ENCODE data around the gene PLEKHA4. TPM values are rescaled to one million over a fixed set of nuclear protein-coding genes. Genes with fewer than 3 reads are reported as not detected.

Gene PLEKHA4
- total and polyA plus RNA-seq, 2 of the 13 experiments (the other 11 are each of a cell fraction or from before 2014, with no cell fraction given) = 4.8 to 6.0 TPM

DNA sequence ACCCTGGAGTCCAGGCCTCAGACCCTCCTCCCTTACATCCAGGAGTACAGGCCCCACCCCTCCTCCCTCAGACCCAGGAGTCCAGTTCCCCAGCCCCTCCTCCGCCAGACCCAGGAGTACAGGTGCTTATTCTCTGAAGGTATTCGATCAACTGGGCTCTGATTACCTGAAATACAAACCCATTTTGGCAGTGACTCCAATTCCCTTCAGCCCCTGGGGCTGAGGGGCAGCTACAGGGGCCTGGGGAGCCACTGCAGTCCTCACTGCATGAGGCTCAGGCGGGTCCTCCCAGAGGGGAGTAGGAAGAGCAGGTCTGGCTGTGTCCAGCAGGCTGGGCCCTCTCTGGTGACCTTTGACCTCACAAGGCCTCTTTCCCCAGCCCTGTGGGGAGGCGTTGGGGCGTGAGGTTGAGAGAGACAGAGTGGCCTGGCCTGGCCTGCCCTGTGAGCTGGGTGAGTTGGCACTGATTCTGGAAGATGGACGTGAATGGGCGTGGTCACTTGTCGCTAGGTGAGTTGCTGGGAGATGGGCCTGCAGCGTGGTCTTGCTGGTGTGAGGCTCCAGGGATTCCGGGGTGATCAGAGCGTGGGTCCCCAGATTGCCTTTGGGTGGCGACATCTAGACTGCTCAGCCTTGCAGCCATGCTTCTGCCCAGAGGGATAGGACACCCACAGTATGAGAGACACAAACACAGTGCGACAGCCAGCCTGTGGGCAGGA, 60.7 kb downstream of the PLEKHA4 start (continued):
- TF ChIP-seq, protein P1, sequence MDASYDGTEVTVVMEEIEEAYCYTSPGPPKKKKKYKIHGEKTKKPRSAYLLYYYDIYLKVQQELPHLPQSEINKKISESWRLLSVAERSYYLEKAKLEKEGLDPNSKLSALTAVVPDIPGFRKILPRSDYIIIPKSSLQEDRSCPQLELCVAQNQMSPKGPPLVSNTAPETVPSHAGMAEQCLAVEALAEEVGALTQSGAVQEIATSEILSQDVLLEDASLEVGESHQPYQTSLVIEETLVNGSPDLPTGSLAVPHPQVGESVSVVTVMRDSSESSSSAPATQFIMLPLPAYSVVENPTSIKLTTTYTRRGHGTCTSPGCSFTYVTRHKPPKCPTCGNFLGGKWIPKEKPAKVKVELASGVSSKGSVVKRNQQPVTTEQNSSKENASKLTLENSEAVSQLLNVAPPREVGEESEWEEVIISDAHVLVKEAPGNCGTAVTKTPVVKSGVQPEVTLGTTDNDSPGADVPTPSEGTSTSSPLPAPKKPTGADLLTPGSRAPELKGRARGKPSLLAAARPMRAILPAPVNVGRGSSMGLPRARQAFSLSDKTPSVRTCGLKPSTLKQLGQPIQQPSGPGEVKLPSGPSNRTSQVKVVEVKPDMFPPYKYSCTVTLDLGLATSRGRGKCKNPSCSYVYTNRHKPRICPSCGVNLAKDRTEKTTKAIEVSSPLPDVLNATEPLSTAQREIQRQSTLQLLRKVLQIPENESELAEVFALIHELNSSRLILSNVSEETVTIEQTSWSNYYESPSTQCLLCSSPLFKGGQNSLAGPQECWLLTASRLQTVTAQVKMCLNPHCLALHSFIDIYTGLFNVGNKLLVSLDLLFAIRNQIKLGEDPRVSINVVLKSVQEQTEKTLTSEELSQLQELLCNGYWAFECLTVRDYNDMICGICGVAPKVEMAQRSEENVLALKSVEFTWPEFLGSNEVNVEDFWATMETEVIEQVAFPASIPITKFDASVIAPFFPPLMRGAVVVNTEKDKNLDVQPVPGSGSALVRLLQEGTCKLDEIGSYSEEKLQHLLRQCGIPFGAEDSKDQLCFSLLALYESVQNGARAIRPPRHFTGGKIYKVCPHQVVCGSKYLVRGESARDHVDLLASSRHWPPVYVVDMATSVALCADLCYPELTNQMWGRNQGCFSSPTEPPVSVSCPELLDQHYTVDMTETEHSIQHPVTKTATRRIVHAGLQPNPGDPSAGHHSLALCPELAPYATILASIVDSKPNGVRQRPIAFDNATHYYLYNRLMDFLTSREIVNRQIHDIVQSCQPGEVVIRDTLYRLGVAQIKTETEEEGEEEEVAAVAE (CRISPR knock-in tag; IDR thresholded peaks at IDR 0.05; ENCODE audit: borderline replicate concordance) = no peak
- no peak for TF ChIP-seq LCORL (IDR thresholded peaks at IDR 0.05)
- TF ChIP-seq LCORL (CRISPR knock-in tag; IDR thresholded peaks at IDR 0.05) = 0 out of 2 replicates have a peak, but pooled peaks have one; percentile 33
- TF ChIP-seq, protein P2, sequence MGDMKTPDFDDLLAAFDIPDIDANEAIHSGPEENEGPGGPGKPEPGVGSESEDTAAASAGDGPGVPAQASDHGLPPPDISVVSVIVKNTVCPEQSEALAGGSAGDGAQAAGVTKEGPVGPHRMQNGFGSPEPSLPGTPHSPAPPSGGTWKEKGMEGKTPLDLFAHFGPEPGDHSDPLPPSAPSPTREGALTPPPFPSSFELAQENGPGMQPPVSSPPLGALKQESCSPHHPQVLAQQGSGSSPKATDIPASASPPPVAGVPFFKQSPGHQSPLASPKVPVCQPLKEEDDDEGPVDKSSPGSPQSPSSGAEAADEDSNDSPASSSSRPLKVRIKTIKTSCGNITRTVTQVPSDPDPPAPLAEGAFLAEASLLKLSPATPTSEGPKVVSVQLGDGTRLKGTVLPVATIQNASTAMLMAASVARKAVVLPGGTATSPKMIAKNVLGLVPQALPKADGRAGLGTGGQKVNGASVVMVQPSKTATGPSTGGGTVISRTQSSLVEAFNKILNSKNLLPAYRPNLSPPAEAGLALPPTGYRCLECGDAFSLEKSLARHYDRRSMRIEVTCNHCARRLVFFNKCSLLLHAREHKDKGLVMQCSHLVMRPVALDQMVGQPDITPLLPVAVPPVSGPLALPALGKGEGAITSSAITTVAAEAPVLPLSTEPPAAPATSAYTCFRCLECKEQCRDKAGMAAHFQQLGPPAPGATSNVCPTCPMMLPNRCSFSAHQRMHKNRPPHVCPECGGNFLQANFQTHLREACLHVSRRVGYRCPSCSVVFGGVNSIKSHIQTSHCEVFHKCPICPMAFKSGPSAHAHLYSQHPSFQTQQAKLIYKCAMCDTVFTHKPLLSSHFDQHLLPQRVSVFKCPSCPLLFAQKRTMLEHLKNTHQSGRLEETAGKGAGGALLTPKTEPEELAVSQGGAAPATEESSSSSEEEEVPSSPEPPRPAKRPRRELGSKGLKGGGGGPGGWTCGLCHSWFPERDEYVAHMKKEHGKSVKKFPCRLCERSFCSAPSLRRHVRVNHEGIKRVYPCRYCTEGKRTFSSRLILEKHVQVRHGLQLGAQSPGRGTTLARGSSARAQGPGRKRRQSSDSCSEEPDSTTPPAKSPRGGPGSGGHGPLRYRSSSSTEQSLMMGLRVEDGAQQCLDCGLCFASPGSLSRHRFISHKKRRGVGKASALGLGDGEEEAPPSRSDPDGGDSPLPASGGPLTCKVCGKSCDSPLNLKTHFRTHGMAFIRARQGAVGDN (CRISPR knock-in tag; IDR thresholded peaks at IDR 0.05) = peak; percentile 85
- no peak for TF ChIP-seq ZNF83 (CRISPR knock-in tag; IDR thresholded peaks at IDR 0.05; ENCODE audit: borderline replicate concordance)
- TF ChIP-seq MYNN (CRISPR knock-in tag; IDR thresholded peaks at IDR 0.05; ENCODE audit: low read depth) = no peak
- 0 out of 2 replicates have a peak, but pooled peaks have one; percentile 6 for TF ChIP-seq ZNF629 (CRISPR knock-in tag; conservative IDR thresholded peaks at IDR 0.05)
- TF ChIP-seq TRIM24 (CRISPR knock-in tag; IDR thresholded peaks at IDR 0.05) = no peak
- TF ChIP-seq, protein P3, sequence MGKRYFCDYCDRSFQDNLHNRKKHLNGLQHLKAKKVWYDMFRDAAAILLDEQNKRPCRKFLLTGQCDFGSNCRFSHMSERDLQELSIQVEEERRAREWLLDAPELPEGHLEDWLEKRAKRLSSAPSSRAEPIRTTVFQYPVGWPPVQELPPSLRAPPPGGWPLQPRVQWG (CRISPR knock-in tag; IDR thresholded peaks at IDR 0.05; ENCODE audit: borderline replicate concordance, low read depth) = no peak
- TF ChIP-seq ZNF776 (CRISPR knock-in tag; IDR thresholded peaks at IDR 0.05) = 0 out of 2 replicates have a peak, but pooled peaks have one; percentile 26
- TF ChIP-seq RFX5 (IDR thresholded peaks at IDR 0.05; ENCODE audit: low read depth, low read length) = peak; percentile 92
- TF ChIP-seq, protein P4, sequence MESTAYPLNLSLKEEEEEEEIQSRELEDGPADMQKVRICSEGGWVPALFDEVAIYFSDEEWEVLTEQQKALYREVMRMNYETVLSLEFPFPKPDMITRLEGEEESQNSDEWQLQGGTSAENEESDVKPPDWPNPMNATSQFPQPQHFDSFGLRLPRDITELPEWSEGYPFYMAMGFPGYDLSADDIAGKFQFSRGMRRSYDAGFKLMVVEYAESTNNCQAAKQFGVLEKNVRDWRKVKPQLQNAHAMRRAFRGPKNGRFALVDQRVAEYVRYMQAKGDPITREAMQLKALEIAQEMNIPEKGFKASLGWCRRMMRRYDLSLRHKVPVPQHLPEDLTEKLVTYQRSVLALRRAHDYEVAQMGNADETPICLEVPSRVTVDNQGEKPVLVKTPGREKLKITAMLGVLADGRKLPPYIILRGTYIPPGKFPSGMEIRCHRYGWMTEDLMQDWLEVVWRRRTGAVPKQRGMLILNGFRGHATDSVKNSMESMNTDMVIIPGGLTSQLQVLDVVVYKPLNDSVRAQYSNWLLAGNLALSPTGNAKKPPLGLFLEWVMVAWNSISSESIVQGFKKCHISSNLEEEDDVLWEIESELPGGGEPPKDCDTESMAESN (CRISPR knock-in tag; conservative IDR thresholded peaks at IDR 0.05) = 0 out of 2 replicates have a peak, but pooled peaks have one; percentile 24
- no peak for TF ChIP-seq ZNF878 (CRISPR knock-in tag; IDR thresholded peaks at IDR 0.05)
- TF ChIP-seq MAFK (conservative IDR thresholded peaks at IDR 0.05 in 1 of 2, IDR thresholded peaks at IDR 0.05 in 1 of 2; ENCODE audit: low read length in 2 of 2) = no peak
- TF ChIP-seq, protein P5, sequence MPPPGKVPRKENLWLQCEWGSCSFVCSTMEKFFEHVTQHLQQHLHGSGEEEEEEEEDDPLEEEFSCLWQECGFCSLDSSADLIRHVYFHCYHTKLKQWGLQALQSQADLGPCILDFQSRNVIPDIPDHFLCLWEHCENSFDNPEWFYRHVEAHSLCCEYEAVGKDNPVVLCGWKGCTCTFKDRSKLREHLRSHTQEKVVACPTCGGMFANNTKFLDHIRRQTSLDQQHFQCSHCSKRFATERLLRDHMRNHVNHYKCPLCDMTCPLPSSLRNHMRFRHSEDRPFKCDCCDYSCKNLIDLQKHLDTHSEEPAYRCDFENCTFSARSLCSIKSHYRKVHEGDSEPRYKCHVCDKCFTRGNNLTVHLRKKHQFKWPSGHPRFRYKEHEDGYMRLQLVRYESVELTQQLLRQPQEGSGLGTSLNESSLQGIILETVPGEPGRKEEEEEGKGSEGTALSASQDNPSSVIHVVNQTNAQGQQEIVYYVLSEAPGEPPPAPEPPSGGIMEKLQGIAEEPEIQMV (CRISPR knock-in tag; IDR thresholded peaks at IDR 0.05; ENCODE audit: low read depth) = no peak
